ENCODE results near the gene SNF8.
A peak's percentile ranks its signal among the peaks of the same experiment; 100 is the strongest.

Gene SNF8

GRCh38 chr17:48892940-48893645, 51.5 kb downstream of the SNF8 start (continued):
- no peak for TF ChIP-seq REST (tag by site-specific recombination; IDR thresholded peaks at IDR 0.05)
- peak; percentile 69; the same call in 1 of the 2 replicates for TF ChIP-seq ZNF639 (tag by site-specific recombination; IDR thresholded peaks at IDR 0.05)
- no peak for TF ChIP-seq SCRT1 (tag by site-specific recombination; IDR thresholded peaks at IDR 0.05; ENCODE audit: borderline replicate concordance)
- no peak for TF ChIP-seq PBX3 (CRISPR knock-in tag; IDR thresholded peaks at IDR 0.05)
- no peak for TF ChIP-seq ZSCAN18 (tag by site-specific recombination; IDR thresholded peaks at IDR 0.05)
- peak; percentile 63; the same call in 1 of the 2 replicates for TF ChIP-seq ZNF24 (tag by site-specific recombination; IDR thresholded peaks at IDR 0.05)
- no peak for TF ChIP-seq ZNF354C (tag by site-specific recombination; IDR thresholded peaks at IDR 0.05; ENCODE audit: borderline replicate concordance, low read depth)
- 0 out of 2 replicates have a peak, but pooled peaks have one; percentile 11 for TF ChIP-seq ZNF76 (tag by site-specific recombination; IDR thresholded peaks at IDR 0.05; ENCODE audit: borderline replicate concordance, low read depth)
- TF ChIP-seq ZNF248 (tag by site-specific recombination; IDR thresholded peaks at IDR 0.05), result no peak
- TF ChIP-seq ATF2 (tag by site-specific recombination; IDR thresholded peaks at IDR 0.05; ENCODE audit: low read depth), result no peak
- no peak for TF ChIP-seq ZNF140 (tag by site-specific recombination; IDR thresholded peaks at IDR 0.05)
- peak; percentile 35; the same call in 1 of the 2 replicates for TF ChIP-seq ZSCAN4 (tag by site-specific recombination; IDR thresholded peaks at IDR 0.05)
- TF ChIP-seq SP2 (tag by site-specific recombination; IDR thresholded peaks at IDR 0.05), result no peak
- TF ChIP-seq ZNF398 (tag by site-specific recombination; IDR thresholded peaks at IDR 0.05), result 0 out of 2 replicates have a peak, but pooled peaks have one; percentile 18
- TF ChIP-seq ZNF610 (tag by site-specific recombination; IDR thresholded peaks at IDR 0.05; ENCODE audit: borderline replicate concordance), result no peak
- TF ChIP-seq ZBTB20 (tag by site-specific recombination; IDR thresholded peaks at IDR 0.05), result no peak
- TF ChIP-seq ZNF548 (tag by site-specific recombination; IDR thresholded peaks at IDR 0.05), result no peak
- no peak for TF ChIP-seq RBAK (tag by site-specific recombination; IDR thresholded peaks at IDR 0.05)
- no peak for TF ChIP-seq ZNF221 (tag by site-specific recombination; IDR thresholded peaks at IDR 0.05; ENCODE audit: borderline replicate concordance)
- no peak for TF ChIP-seq WT1 (tag by site-specific recombination; IDR thresholded peaks at IDR 0.05)
- TF ChIP-seq ZNF514 (tag by site-specific recombination; IDR thresholded peaks at IDR 0.05), result no peak
- TF ChIP-seq ZNF658 (tag by site-specific recombination; IDR thresholded peaks at IDR 0.05), result no peak
- no peak for TF ChIP-seq ZFP3 (tag by site-specific recombination; IDR thresholded peaks at IDR 0.05; ENCODE audit: low read depth)
- TF ChIP-seq ZNF501 (tag by site-specific recombination; IDR thresholded peaks at IDR 0.05), result peak; percentile 73
- TF ChIP-seq PATZ1 (tag by site-specific recombination; IDR thresholded peaks at IDR 0.05), result peak; percentile 57

Measured in HEK293 (cell line).